ENCODE results near the gene CFAP299. TPM values are rescaled to one million over a fixed set of nuclear protein-coding genes. Genes with fewer than 3 reads are reported as not detected.

The CFAP299 gene
- total and polyA plus RNA-seq, 2 donors (not counting 3 experiments of a cell fraction or from before 2014, with no cell fraction given): not detected

GRCh38 chr4:80576796-80577195, 241.3 kb downstream of the CFAP299 start:
- no peak for FAIRE-seq

More at GRCh38 chr4:80576796-80577195, 241.3 kb downstream of the CFAP299 start:
- no peaks in the 10 kb centered on the region for H3K9me1 ChIP-seq (replicated peaks; ENCODE audit: control insufficient read depth, extremely low read depth, insufficient read depth, low read length)
- DNase-seq (ENCODE audit: low read depth, low spot score): no peak
- no peak overlapping the region for H3K4me2 ChIP-seq (ENCODE audit: insufficient read depth, low read length)
- no peak overlapping the region for H3K4me3 ChIP-seq (replicated peaks in 1 of 3; ENCODE audit: insufficient read depth in 1 of 3, low read depth in 1 of 3, low read length in 3 of 3)
- no peaks in the 10 kb centered on the region for H3K36me3 ChIP-seq (ENCODE audit: control insufficient read depth in 2 of 2, extremely low read depth in 1 of 2, insufficient read depth in 2 of 2, low read length in 2 of 2)
- no peaks in the 10 kb centered on the region for H3K79me2 ChIP-seq (ENCODE audit: control insufficient read depth, insufficient read depth, low read length)
- no peak overlapping the region for H2AFZ ChIP-seq (ENCODE audit: low read depth, low read length)
- no peaks in the 10 kb centered on the region for H3K9me3 ChIP-seq (replicated peaks; ENCODE audit: control insufficient read depth, insufficient read depth, low read length)
- no TSS peak for BruUV-seq (replicated peaks)
- TF ChIP-seq POLR2A (IDR thresholded peaks at IDR 0.05; ENCODE audit: low read depth, low read length): no peak
- TF ChIP-seq JUN (IDR thresholded peaks at IDR 0.05; ENCODE audit: borderline replicate concordance, insufficient read depth, insufficient read length, low read depth): no peak
- TF ChIP-seq, protein P1, sequence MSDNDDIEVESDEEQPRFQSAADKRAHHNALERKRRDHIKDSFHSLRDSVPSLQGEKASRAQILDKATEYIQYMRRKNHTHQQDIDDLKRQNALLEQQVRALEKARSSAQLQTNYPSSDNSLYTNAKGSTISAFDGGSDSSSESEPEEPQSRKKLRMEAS (IDR thresholded peaks at IDR 0.05; ENCODE audit: insufficient read depth, insufficient read length): no peak
- TF ChIP-seq EZH2 (IDR thresholded peaks at IDR 0.05; ENCODE audit: borderline replicate concordance, low read depth, low read length, severe bottlenecking): no peak
- TF ChIP-seq GATA2 (IDR thresholded peaks at IDR 0.05; ENCODE audit: insufficient read depth, insufficient read length, low read depth, low read length): no peak
- TF ChIP-seq POLR2AphosphoS5 (IDR thresholded peaks at IDR 0.05; ENCODE audit: insufficient read depth, low read depth, low read length): no peak
- no peak for TF ChIP-seq FOS (IDR thresholded peaks at IDR 0.05; ENCODE audit: borderline replicate concordance, insufficient read depth, low read length)
- TF ChIP-seq, protein P2, sequence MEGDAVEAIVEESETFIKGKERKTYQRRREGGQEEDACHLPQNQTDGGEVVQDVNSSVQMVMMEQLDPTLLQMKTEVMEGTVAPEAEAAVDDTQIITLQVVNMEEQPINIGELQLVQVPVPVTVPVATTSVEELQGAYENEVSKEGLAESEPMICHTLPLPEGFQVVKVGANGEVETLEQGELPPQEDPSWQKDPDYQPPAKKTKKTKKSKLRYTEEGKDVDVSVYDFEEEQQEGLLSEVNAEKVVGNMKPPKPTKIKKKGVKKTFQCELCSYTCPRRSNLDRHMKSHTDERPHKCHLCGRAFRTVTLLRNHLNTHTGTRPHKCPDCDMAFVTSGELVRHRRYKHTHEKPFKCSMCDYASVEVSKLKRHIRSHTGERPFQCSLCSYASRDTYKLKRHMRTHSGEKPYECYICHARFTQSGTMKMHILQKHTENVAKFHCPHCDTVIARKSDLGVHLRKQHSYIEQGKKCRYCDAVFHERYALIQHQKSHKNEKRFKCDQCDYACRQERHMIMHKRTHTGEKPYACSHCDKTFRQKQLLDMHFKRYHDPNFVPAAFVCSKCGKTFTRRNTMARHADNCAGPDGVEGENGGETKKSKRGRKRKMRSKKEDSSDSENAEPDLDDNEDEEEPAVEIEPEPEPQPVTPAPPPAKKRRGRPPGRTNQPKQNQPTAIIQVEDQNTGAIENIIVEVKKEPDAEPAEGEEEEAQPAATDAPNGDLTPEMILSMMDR (IDR thresholded peaks at IDR 0.05; ENCODE audit: extremely low read depth in 1 of 2, insufficient read depth in 1 of 2, low read depth in 1 of 2, low read length in 2 of 2): no peak
- TF ChIP-seq MYC (IDR thresholded peaks at IDR 0.05; ENCODE audit: low read depth, low read length): no peak
- no peaks in the 10 kb centered on the region for H3K27me3 ChIP-seq (ENCODE audit: control insufficient read depth in 2 of 2, insufficient read depth in 2 of 2, low read length in 2 of 2)
- H3K27ac ChIP-seq (ENCODE audit: insufficient read depth, low read depth, low read length): no peak overlapping the region
- no peaks in the 10 kb centered on the region for H3K4me1 ChIP-seq (ENCODE audit: control insufficient read depth, extremely low read depth, insufficient read depth, low read length)
- ChIA-PET POLR2A (no interaction called here), CTCF (no interaction called here)
- dilution Hi-C loops (cut with MboI; ENCODE audit: extremely low pct_ligation_motif_present, low sequenced_read_pairs): no loop called here
- H4K20me1 ChIP-seq (replicated peaks; ENCODE audit: control insufficient read depth, extremely low read depth, insufficient read depth, low read length): no peaks in the 10 kb centered on the region
- intact Hi-C loops (cut with micrococcal nuclease): no loop called here
- H3K9ac ChIP-seq (replicated peaks; ENCODE audit: extremely low read depth, insufficient read depth, low read length): no peak overlapping the region

All from endothelial cell of umbilical vein (primary cell).